Activated naive CD8-positive, alpha-beta T cell treated with anti-CD3 and anti-CD28 coated beads for 36 hours (primary cell): ENCODE data around the gene S100A7A. TPM values are rescaled to one million over a fixed set of nuclear protein-coding genes. Genes with fewer than 3 reads are reported as not detected.
"Not testable (repeated sequence)": the region's sequence is repeated elsewhere in the genome, so short reads cannot be mapped to it uniquely, and the experiment has no call there.

Source experiments
- DNase-seq: peaks from one replicate; pipeline ENCODE4 v3.0.0; 2021
- H3K27ac Mint-ChIP-seq: one replicate; pipeline ENCODE4 v1.8.0; 2022; ENCODE audit warnings: mild to moderate bottlenecking, moderate library complexity, mixed read lengths
- H3K27me3 Mint-ChIP-seq: one replicate; pipeline ENCODE4 v1.8.0; 2022; ENCODE audit warnings: mild to moderate bottlenecking, mixed read lengths
- H3K36me3 Mint-ChIP-seq: one replicate; pipeline ENCODE4 v1.8.0; 2021; ENCODE audit warnings: mild to moderate bottlenecking, mixed read lengths
- H3K4me1 Mint-ChIP-seq: one replicate; pipeline ENCODE4 v1.8.0; 2021; ENCODE audit warnings: mixed read lengths
- H3K4me3 Mint-ChIP-seq: one replicate; pipeline ENCODE4 v1.8.0; 2022; ENCODE audit warnings: mild to moderate bottlenecking, moderate library complexity, mixed read lengths
- H3K9me3 Mint-ChIP-seq: one replicate; pipeline ENCODE4 v1.8.0; 2022; ENCODE audit warnings: mixed read lengths
- total RNA-seq, 2 experiments: library from RNA; stranded (reverse); gene quantifications; one replicate each; pipeline ENCODE4 v1.2.3, GENCODE V29; 2021

The S100A7A gene
- total RNA-seq, 2 experiments from 2014 or later: not detected

GRCh38 chr1:153401461-153401860 lies 14.9 kb upstream of the S100A7A start:
- Mint-ChIP-seq H3K9me3 (peaks cover 2% of the 10 kb centered on the region), H3K27me3 (peaks cover 7% of the 10 kb centered on the region), H3K36me3 (no peaks in the 10 kb centered on the region), H3K4me1 (no peaks in the 10 kb centered on the region), H3K27ac (no peak overlapping the region), H3K4me3 (no peak overlapping the region)
- DNase-seq: no peak

- Mint-ChIP-seq H3K9me3 (peaks cover 2% of the 10 kb centered on the region), H3K4me1 (no peaks in the 10 kb centered on the region)
- no peak for DNase-seq
Measured at GRCh38 chr1:153402226-153402625, 14.1 kb upstream of the S100A7A start.

GRCh38 chr1:153403421-153404085 lies 12.8 kb upstream of the S100A7A start:
- Mint-ChIP-seq H3K36me3 (no peaks in the 10 kb centered on the region), H3K27me3 (peaks cover 15% of the 10 kb centered on the region), H3K4me1 (no peaks in the 10 kb centered on the region), H3K27ac (no peak overlapping the region), H3K9me3 (peaks cover 5% of the 10 kb centered on the region), H3K4me3 (no peak overlapping the region)
- no peak for DNase-seq

More at GRCh38 chr1:153402226-153402625, 14.1 kb upstream of the S100A7A start:
- no peak overlapping the region for H3K27ac Mint-ChIP-seq
- H3K27me3 Mint-ChIP-seq: peaks cover 9% of the 10 kb centered on the region
- H3K4me3 Mint-ChIP-seq: no peak overlapping the region
- H3K36me3 Mint-ChIP-seq: no peaks in the 10 kb centered on the region

- Mint-ChIP-seq H3K27ac (no peak overlapping the region), H3K9me3 (peaks cover 5% of the 10 kb centered on the region), H3K4me1 (no peaks in the 10 kb centered on the region), H3K27me3 (peaks cover 15% of the 10 kb centered on the region), H3K4me3 (no peak overlapping the region), H3K36me3 (no peaks in the 10 kb centered on the region)
- DNase-seq: no peak
Measured at GRCh38 chr1:153404086-153404635, 12.2 kb upstream of the S100A7A start.

GRCh38 chr1:153404768-153405167 lies 11.6 kb upstream of the S100A7A start:
- Mint-ChIP-seq H3K27me3 (peaks cover 19% of the 10 kb centered on the region), H3K4me1 (no peaks in the 10 kb centered on the region), H3K4me3 (no peak overlapping the region), H3K27ac (no peak overlapping the region), H3K36me3 (no peaks in the 10 kb centered on the region), H3K9me3 (peaks cover 8% of the 10 kb centered on the region)
- peak; percentile 60 for DNase-seq

GRCh38 chr1:153405825-153406599 lies 10.3 kb upstream of the S100A7A start:
- DNase-seq, H3K36me3 Mint-ChIP-seq, H3K4me1 Mint-ChIP-seq, H3K27ac Mint-ChIP-seq, H3K4me3 Mint-ChIP-seq, H3K9me3 Mint-ChIP-seq: not testable (repeated sequence)
- peaks cover 20% of the 10 kb centered on the region for H3K27me3 Mint-ChIP-seq

- H3K4me1 Mint-ChIP-seq, H3K27ac Mint-ChIP-seq, H3K4me3 Mint-ChIP-seq, H3K36me3 Mint-ChIP-seq, DNase-seq: not testable (repeated sequence)
- H3K27me3 Mint-ChIP-seq: peaks cover 25% of the 10 kb centered on the region
- peaks cover 16% of the 10 kb centered on the region for H3K9me3 Mint-ChIP-seq
Measured at GRCh38 chr1:153407274-153407673, 9.0 kb upstream of the S100A7A start.

- H3K27ac Mint-ChIP-seq, H3K4me3 Mint-ChIP-seq, H3K4me1 Mint-ChIP-seq, DNase-seq, H3K36me3 Mint-ChIP-seq: not testable (repeated sequence)
- Mint-ChIP-seq H3K27me3 (peaks cover 15% of the 10 kb centered on the region), H3K9me3 (peaks cover 13% of the 10 kb centered on the region)
Measured at GRCh38 chr1:153413961-153414360, 2.4 kb upstream of the S100A7A start.

- Mint-ChIP-seq H3K27me3 (peaks cover 15% of the 10 kb centered on the region), H3K4me3 (no peak overlapping the region), H3K4me1 (no peaks in the 10 kb centered on the region), H3K9me3 (peaks cover 2% of the 10 kb centered on the region), H3K36me3 (no peaks in the 10 kb centered on the region), H3K27ac (no peak overlapping the region)
- DNase-seq: no peak
Measured at GRCh38 chr1:153417136-153417888, 992 bp downstream of the S100A7A start.

GRCh38 chr1:153418758-153419435 lies 2.6 kb downstream of the S100A7A start:
- H3K36me3 Mint-ChIP-seq, H3K27ac Mint-ChIP-seq, H3K4me1 Mint-ChIP-seq, DNase-seq, H3K9me3 Mint-ChIP-seq, H3K4me3 Mint-ChIP-seq: not testable (repeated sequence)
- peaks cover 19% of the 10 kb centered on the region for H3K27me3 Mint-ChIP-seq

GRCh38 chr1:153419436-153419793 lies 3.1 kb downstream of the S100A7A start:
- H3K4me3 Mint-ChIP-seq, H3K4me1 Mint-ChIP-seq, DNase-seq, H3K36me3 Mint-ChIP-seq, H3K27ac Mint-ChIP-seq, H3K9me3 Mint-ChIP-seq: not testable (repeated sequence)
- H3K27me3 Mint-ChIP-seq: peaks cover 22% of the 10 kb centered on the region

GRCh38 chr1:153420306-153420705 lies 4.0 kb downstream of the S100A7A start:
- no peak for DNase-seq
- Mint-ChIP-seq H3K4me3 (no peak overlapping the region), H3K27ac (no peak overlapping the region), H3K36me3 (no peaks in the 10 kb centered on the region), H3K9me3 (no peaks in the 10 kb centered on the region), H3K4me1 (no peaks in the 10 kb centered on the region), H3K27me3 (peaks cover 28% of the 10 kb centered on the region)

- Mint-ChIP-seq H3K4me1 (no peaks in the 10 kb centered on the region), H3K9me3 (no peaks in the 10 kb centered on the region), H3K4me3 (no peak overlapping the region), H3K36me3 (no peaks in the 10 kb centered on the region), H3K27ac (no peak overlapping the region), H3K27me3 (peaks cover 44% of the 10 kb centered on the region)
- peak; percentile 40 for DNase-seq
Measured at GRCh38 chr1:153422450-153423068, 6.2 kb downstream of the S100A7A start.

GRCh38 chr1:153426809-153427208 lies 10.5 kb downstream of the S100A7A start:
- H3K27ac Mint-ChIP-seq: no peak overlapping the region
- no peaks in the 10 kb centered on the region for H3K4me1 Mint-ChIP-seq
- no peaks in the 10 kb centered on the region for H3K36me3 Mint-ChIP-seq
- DNase-seq: no peak
- no peaks in the 10 kb centered on the region for H3K9me3 Mint-ChIP-seq
- H3K4me3 Mint-ChIP-seq: no peak overlapping the region
- H3K27me3 Mint-ChIP-seq: peaks cover 40% of the 10 kb centered on the region
